Cardiac fibroblast (primary cell): ENCODE data around the gene C3orf33.
A peak's percentile ranks its signal among the peaks of the same experiment; 100 is the strongest.

ENCODE experiments used
- DNase-seq, 2 donors: peaks; one replicate each; pipeline versions ENCODE4 v3.0.0 to v3.0.0-alpha.2; 2010; ENCODE audit warnings: low read depth in 2 of 2
- H3K4me3 ChIP-seq, 2 donors: replicated peaks in 1 of 2; 1 replicate in 1 of 2; 2 replicates in 1 of 2; pipeline ENCODE4 v1.5.1; 2011; ENCODE audit warnings: low read depth in 2 of 2, low read length in 2 of 2, mild to moderate bottlenecking in 2 of 2, moderate library complexity in 1 of 2
- TF ChIP-seq, protein P1 (sequence below): IDR thresholded peaks from one replicate; pipeline ENCODE4 v1.5.1; 2011; ENCODE audit warnings: low read depth, mild to moderate bottlenecking, low read length, inconsistent platforms

Gene C3orf33

DNA sequence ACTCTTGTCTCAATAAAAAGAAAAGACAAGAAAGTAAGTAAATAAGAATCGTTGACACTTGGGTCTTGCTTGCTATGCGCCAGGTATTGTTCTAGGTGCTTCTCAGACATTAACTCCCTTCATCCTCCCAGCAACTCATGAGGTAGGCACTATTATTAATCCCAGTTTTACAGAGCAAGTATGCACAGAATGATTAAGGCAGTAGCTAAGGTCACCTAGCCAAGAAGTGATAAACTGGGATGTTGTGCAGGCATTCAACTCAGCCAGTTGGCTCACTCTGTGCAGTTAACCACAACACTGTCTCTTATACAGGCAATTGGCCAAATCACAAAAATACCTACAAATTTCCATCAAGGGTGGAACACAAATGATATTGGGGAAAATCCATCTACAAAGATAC lies 1.7 kb upstream of the C3orf33 start:
- TF ChIP-seq, protein P1, sequence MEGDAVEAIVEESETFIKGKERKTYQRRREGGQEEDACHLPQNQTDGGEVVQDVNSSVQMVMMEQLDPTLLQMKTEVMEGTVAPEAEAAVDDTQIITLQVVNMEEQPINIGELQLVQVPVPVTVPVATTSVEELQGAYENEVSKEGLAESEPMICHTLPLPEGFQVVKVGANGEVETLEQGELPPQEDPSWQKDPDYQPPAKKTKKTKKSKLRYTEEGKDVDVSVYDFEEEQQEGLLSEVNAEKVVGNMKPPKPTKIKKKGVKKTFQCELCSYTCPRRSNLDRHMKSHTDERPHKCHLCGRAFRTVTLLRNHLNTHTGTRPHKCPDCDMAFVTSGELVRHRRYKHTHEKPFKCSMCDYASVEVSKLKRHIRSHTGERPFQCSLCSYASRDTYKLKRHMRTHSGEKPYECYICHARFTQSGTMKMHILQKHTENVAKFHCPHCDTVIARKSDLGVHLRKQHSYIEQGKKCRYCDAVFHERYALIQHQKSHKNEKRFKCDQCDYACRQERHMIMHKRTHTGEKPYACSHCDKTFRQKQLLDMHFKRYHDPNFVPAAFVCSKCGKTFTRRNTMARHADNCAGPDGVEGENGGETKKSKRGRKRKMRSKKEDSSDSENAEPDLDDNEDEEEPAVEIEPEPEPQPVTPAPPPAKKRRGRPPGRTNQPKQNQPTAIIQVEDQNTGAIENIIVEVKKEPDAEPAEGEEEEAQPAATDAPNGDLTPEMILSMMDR: no peak
- H3K4me3 ChIP-seq: no peak overlapping the region
- DNase-seq: peak in 1 of 2 donors; percentile 5

DNA sequence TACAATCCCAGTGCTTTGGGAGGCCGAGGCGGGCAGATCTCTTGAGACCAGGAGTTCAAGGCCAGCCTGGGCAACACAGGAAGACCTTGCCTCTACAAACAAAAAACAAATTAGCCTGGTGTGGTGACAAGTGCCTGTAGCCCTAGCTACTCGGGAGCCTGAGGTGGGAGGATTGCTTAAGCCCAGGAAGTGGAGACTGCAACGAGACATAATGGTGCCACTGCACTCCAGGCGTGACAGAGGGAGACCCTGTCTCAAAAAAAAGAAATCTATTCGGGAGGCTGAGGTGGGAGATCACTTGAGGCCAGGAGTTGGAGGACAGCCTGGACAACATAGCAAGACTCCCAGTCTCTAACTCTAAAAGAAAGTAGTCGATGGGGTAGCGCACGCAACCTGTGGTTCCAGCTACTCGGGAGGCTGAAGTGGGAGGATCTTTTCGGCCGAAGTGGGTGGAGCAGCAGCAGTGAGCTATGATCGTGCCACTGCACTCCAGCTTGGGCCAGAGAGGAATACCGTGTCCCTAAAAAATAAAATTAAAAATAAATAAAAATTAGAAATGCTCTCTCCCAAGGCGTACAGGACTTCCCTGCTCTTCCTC lies 775 bp downstream of the C3orf33 start:
- peak in 1 of 2 donors; percentile 35 for DNase-seq
- peak overlapping the region; percentile 75 to 76 for H3K4me3 ChIP-seq
- TF ChIP-seq, protein P1: no peak

DNA sequence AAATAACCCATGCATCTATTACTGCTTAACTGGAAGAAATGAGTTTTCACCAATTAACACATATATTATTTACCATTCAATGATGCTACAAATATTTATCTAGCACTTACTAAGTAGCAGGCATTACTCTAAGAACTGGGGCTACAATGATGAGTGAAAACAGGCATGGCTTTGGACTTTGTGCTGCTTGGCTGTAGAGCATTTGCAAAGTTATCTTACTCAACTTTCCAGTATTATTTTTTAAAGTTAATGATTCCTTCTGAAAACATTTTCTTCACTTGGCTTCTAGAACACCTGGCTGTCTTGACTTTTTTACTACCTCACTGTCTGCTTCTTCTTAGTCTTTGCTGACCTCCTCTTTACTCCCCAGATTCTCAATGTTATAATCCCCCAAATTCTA lies 1.8 kb downstream of the C3orf33 start:
- no peak for DNase-seq
- TF ChIP-seq, protein P1: no peak
- no peak overlapping the region for H3K4me3 ChIP-seq

DNA sequence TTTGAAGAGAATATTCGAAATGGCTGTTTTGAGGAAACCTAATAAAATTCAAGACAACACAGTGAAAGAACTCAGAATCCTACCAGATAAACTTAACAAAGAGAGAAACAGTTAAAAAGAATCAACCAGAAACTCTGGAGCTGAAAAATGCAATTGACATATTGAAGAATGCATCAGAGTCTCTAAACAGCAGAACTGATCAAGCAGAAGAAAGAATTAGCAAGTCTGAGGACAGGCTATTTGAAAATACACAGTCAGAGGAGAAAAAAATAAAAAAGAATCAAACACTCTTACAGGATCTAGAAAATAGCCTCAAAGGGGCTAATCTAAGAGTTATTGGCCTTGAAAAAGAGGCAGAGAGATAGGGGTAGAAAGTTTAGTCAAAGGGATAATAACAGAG lies 13.5 kb downstream of the C3orf33 start:
- DNase-seq: no peak
- no peak overlapping the region for H3K4me3 ChIP-seq
- TF ChIP-seq, protein P1: no peak

DNA sequence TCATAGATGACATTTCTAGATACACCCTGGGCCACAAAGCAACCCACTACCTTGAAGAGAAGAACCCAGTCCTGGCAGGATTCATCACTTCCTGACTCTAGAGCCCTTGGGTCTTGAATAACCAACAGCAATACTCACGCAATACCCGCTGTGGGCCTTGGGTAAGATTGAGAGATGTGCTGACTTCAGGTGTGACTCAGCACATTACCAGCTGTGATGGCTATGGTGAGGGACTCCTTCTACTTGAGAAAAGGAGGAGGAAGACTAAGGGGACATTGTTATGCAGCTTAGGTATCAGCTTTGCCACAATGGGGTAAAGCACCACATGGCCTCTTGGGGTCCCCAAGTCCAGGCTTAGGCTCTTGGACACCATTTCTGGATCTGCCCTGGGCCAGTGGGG lies 14.9 kb downstream of the C3orf33 start:
- H3K4me3 ChIP-seq: no peak overlapping the region
- peak in 1 of 2 donors; percentile 63 for DNase-seq
- TF ChIP-seq, protein P1: no peak

DNA sequence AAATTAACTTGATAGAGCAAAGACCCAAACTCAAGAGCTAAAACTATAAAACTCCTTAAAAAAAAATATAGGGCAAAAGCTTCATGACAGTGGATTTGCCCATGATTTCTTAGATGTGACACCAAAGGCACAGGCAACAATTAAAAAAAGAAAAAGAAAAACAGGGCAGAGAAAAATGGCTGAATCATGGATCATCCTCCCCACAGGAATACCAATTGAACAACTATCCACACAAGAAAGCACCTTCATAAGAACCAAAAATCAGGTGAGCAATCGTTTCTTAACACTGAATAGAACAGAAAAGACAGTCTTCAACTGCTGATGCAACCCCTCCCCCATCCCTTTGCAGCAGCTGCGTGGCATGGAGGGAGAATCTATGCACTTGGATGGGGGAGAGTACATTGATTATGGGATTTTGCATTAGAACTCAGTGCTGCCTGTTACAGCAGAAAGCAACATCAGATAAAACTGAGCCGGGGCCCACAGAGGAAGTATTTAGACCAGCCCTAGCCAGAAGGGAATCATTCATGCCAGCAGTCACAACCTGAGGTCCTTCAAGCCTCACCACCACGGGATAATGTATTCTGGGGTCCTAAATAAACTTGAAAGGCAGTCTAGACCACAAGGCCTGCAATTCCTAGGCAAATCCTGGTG lies 15.7 kb downstream of the C3orf33 start:
- TF ChIP-seq, protein P1: no peak
- DNase-seq: no peak
- no peak overlapping the region for H3K4me3 ChIP-seq
